ENCODE results near the gene FOXJ1. TPM values are rescaled to one million over a fixed set of nuclear protein-coding genes. Genes with fewer than 3 reads are reported as not detected.

Gene FOXJ1
- polyA plus RNA-seq, 1 of the 3 experiments (the other 2 are of a cell fraction) = not detected

GRCh38 chr17:76120658-76121008 lies 20.4 kb downstream of the FOXJ1 start (continued):
- TF ChIP-seq REST (IDR thresholded peaks at IDR 0.05; ENCODE audit: low read depth, low read length) = no peak

DNA sequence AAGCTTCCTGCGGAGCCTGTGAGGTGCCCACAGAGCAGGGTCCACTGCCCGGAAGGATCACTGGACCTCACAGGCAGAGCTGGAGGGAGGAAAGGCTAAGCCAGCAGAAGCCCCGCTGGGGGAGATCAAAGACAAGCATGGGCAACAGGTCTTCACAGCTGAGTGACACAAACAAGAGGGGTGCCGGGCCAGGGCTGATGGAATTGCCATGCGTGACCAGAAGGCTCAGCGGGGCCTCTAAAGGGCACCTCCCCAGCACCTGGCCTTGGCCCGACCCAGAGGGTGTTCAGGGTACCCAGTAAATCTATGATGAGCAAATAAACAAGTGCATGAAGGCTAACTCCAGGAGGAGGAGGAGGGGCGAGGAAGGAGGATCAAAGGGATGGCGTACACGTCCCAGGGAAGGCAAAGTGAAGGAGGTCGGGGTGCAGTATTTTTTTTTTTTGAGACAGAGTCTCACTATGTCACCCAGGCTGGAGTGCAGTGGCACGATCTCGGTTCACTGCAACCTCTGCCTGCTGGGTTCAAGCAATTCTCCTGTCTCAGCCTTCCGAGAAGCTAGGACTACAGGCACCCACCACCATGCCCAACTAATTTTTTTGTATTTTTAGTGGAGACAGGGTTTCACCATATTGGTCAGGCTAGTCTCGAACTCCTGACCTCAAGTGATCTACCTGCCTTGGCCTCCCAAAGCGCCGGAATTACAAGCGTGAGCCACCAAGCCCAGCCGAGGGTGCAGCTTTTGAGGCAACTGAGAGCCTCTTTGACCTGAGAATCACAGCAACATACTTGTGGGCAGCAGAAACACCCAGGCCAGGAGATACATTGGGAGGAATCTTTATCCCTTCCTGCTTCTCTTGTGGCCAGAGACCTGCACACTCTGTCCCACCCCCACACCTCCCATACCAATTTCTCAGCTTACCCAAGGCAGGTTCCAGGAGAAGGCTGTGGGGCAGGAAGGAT lies 21.4 kb downstream of the FOXJ1 start:
- Histone ChIP-seq H3K4me1 (ENCODE audit: control insufficient read depth in 1 of 2, insufficient read depth in 2 of 2, low read depth in 1 of 2, low read length in 1 of 2) (no peaks in the 10 kb centered on the region; a peak in 1 of 4 replicates), H3F3A (replicated peaks; ENCODE audit: insufficient read depth) (no peaks in the 10 kb centered on the region), H3K9ac (no peak overlapping the region), H3K9me2 (no peaks in the 10 kb centered on the region), H3K79me2 (ENCODE audit: insufficient read depth) (no peaks in the 10 kb centered on the region), H3K9me3 (no peaks in the 10 kb centered on the region), H3K27ac (ENCODE audit: low read depth in 2 of 2, low read length in 1 of 2) (no peak overlapping the region), H2AFZ (ENCODE audit: low read depth) (no peak overlapping the region), H3K4me3 (ENCODE audit: low read depth in 2 of 2, low read length in 1 of 2) (no peak overlapping the region), H3K27me3 (ENCODE audit: insufficient read depth) (no peaks in the 10 kb centered on the region), H3K36me3 (replicated peaks in 1 of 2; ENCODE audit: control insufficient read depth in 1 of 2, insufficient read depth in 2 of 2, low read length in 1 of 2) (no peaks in the 10 kb centered on the region), H3K4me2 (no peak overlapping the region), H4K20me1 (ENCODE audit: insufficient read depth) (no peaks in the 10 kb centered on the region)
- CTCF ChIA-PET = interaction anchor here (0.6 to 18.8 kb wide), 20 partner anchors 11 to 338 kb away, joined by 3 to 332 read pairs (median 7); partner anchors contain the start of genes EXOC7 and FOXJ1
- DNase-seq = no peak
- POLR2A ChIA-PET = no interaction called here
- TF ChIP-seq GATA2 (CRISPR knock-in tag; IDR thresholded peaks at IDR 0.05) (no peak), RCOR1 (IDR thresholded peaks at IDR 0.05; ENCODE audit: low read length) (no peak), EZH2phosphoT487 (IDR thresholded peaks at IDR 0.05; ENCODE audit: borderline replicate concordance, low read depth) (no peak), USF2 (IDR thresholded peaks at IDR 0.05; ENCODE audit: borderline replicate concordance, low read depth, low read length) (no peak), POLR2AphosphoS5 (IDR thresholded peaks at IDR 0.05; ENCODE audit: low read depth, low read length) (no peak), SIN3A (IDR thresholded peaks at IDR 0.05; ENCODE audit: borderline replicate concordance, low read depth, low read length) (no peak), YY1 (IDR thresholded peaks at IDR 0.05; ENCODE audit: low read depth) (no peak)
- WGBS (ENCODE audit: low lambda C conversion rate) = 82% methylated on average over 19 of the region's 19 CpGs
